ENCODE measurements around the gene PLPPR1. TPM values are rescaled to one million over a fixed set of nuclear protein-coding genes. Genes with fewer than 3 reads are reported as not detected.

Gene PLPPR1
- total RNA-seq, 2 experiments from 2014 or later, result not detected

- ATAC-seq, result no peak
- CTCF ChIA-PET, result no interaction called here
These were observed 1.5 kb downstream of the PLPPR1 start for GRCh38 chr9:101030086-101030391.

GRCh38 chr9:101032426-101032825 lies 3.9 kb downstream of the PLPPR1 start:
- peaks cover 28% of the 10 kb centered on the region for H3K27me3 Mint-ChIP-seq
- no peaks in the 10 kb centered on the region for H3K4me1 Mint-ChIP-seq (ENCODE audit: low read depth)
- no peak overlapping the region for H3K4me3 Mint-ChIP-seq
- TF ChIP-seq CTCF (IDR thresholded peaks at IDR 0.05), result no peak
- ATAC-seq (no peak), DNase-seq (no peak)
- no peak overlapping the region for H3K27ac Mint-ChIP-seq
- H3K36me3 Mint-ChIP-seq (ENCODE audit: low read depth), result no peaks in the 10 kb centered on the region
- ChIA-PET POLR2A (no interaction called here), CTCF (no interaction called here)
- H3K9me3 Mint-ChIP-seq, result no peaks in the 10 kb centered on the region
- intact Hi-C loops (cut with micrococcal nuclease), result no loop called here

More at GRCh38 chr9:101030086-101030391, 1.5 kb downstream of the PLPPR1 start:
- H3K36me3 Mint-ChIP-seq (ENCODE audit: low read depth), result no peaks in the 10 kb centered on the region
- H3K27me3 Mint-ChIP-seq, result peaks cover 36% of the 10 kb centered on the region
- H3K4me1 Mint-ChIP-seq (ENCODE audit: low read depth), result no peaks in the 10 kb centered on the region
- intact Hi-C loops (cut with micrococcal nuclease), result no loop called here
- POLR2A ChIA-PET, result no interaction called here
- TF ChIP-seq CTCF (IDR thresholded peaks at IDR 0.05), result no peak
- H3K9me3 Mint-ChIP-seq, result no peaks in the 10 kb centered on the region
- no peak overlapping the region for H3K27ac Mint-ChIP-seq
- no peak for DNase-seq
- H3K4me3 Mint-ChIP-seq, result no peak overlapping the region

GRCh38 chr9:101034222-101034621 lies 5.7 kb downstream of the PLPPR1 start:
- Mint-ChIP-seq H3K4me3 (no peak overlapping the region), H3K27ac (no peak overlapping the region), H3K4me1 (ENCODE audit: low read depth) (no peaks in the 10 kb centered on the region), H3K36me3 (ENCODE audit: low read depth) (no peaks in the 10 kb centered on the region), H3K27me3 (peaks cover 20% of the 10 kb centered on the region), H3K9me3 (no peaks in the 10 kb centered on the region)
- TF ChIP-seq CTCF (IDR thresholded peaks at IDR 0.05), result no peak
- intact Hi-C loops (cut with micrococcal nuclease), result no loop called here
- ATAC-seq, result no peak
- POLR2A ChIA-PET, result no interaction called here
- DNase-seq, result no peak
- CTCF ChIA-PET, result no interaction called here

- Mint-ChIP-seq H3K9me3 (no peaks in the 10 kb centered on the region), H3K27me3 (peaks cover 15% of the 10 kb centered on the region), H3K4me3 (no peak overlapping the region), H3K27ac (no peak overlapping the region), H3K36me3 (ENCODE audit: low read depth) (no peaks in the 10 kb centered on the region), H3K4me1 (ENCODE audit: low read depth) (no peaks in the 10 kb centered on the region)
- no peak for TF ChIP-seq CTCF (IDR thresholded peaks at IDR 0.05)
- POLR2A ChIA-PET, result no interaction called here
- CTCF ChIA-PET, result no interaction called here
- ATAC-seq (no peak), DNase-seq (no peak)
- intact Hi-C loops (cut with micrococcal nuclease), result no loop called here
These were observed 6.6 kb downstream of the PLPPR1 start for GRCh38 chr9:101035098-101035497.

GRCh38 chr9:101037430-101037829 lies 8.9 kb downstream of the PLPPR1 start:
- no peak overlapping the region for H3K4me3 Mint-ChIP-seq
- H3K9me3 Mint-ChIP-seq, result no peaks in the 10 kb centered on the region
- POLR2A ChIA-PET, result no interaction called here
- DNase-seq, result no peak
- no peaks in the 10 kb centered on the region for H3K36me3 Mint-ChIP-seq (ENCODE audit: low read depth)
- no peak overlapping the region for H3K27ac Mint-ChIP-seq
- CTCF ChIA-PET, result no interaction called here
- no peaks in the 10 kb centered on the region for H3K4me1 Mint-ChIP-seq (ENCODE audit: low read depth)
- peaks cover 2% of the 10 kb centered on the region for H3K27me3 Mint-ChIP-seq
- no peak for TF ChIP-seq CTCF (IDR thresholded peaks at IDR 0.05)
- intact Hi-C loops (cut with micrococcal nuclease), result no loop called here
- no peak for ATAC-seq

Data from activated CD8-positive, alpha-beta T cell treated with anti-CD3 and anti-CD28 coated beads for 36 hours (primary cell).